Measurements from ENCODE around the gene KRT17.
"Not testable (repeated sequence)": the region's sequence is repeated elsewhere in the genome, so short reads cannot be mapped to it uniquely, and the experiment has no call there.

DNA sequence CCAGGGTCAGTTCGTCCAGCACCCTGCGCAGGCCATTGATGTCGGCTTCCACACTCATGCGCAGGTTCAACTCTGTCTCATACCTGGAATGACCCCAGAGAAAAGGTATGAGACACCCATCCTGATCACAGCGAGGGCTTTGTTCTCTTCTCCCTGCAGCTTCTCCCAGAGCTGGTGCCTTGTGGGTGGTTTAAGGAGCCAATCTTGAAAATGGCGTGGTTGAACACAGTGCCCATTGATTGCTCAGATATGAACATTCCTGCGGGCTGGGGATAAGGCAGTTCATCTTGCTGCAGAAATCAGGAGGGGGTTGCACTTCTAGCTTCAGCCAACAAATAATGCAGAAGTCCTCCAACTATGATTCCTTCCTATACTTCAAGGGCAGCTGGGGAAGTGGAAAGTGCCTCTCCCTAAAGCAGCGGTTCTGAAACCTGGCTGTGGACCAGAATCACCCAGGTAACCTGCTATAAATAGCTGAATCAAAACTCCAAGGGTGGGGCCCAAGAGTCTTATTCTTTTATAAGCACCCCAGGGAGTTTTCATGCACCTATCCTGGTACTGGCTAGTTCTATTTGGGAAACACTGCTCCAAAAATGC, 39.9 kb downstream of the KRT17 start:
- not testable (repeated sequence) for TF ChIP-seq POLR2A, EP300 (IDR thresholded peaks at IDR 0.05)
